Smooth muscle cell (in vitro differentiated cells): ENCODE measurements around the gene SLC45A2. TPM values are rescaled to one million over a fixed set of nuclear protein-coding genes. Genes with fewer than 3 reads are reported as not detected.
"Not testable (repeated sequence)": the region's sequence is repeated elsewhere in the genome, so short reads cannot be mapped to it uniquely, and the experiment has no call there.

Source experiments
- DNase-seq: peaks from one replicate; lab custom pipeline; 2025; ENCODE audit not compliant: unreplicated experiment; lab: John Stamatoyannopoulos, UW
- H2AFZ ChIP-seq: fragments of 200-600 bp; sonication (generic); 2 replicates; pipeline ENCODE4 v1.6.0; 2016; ENCODE audit warnings: antibody characterized with exemption, low read depth, mild to moderate bottlenecking
- H3F3A ChIP-seq: fragments of 200-600 bp; sonication (generic); 2 replicates; pipeline ENCODE4 v1.6.0; 2017; ENCODE audit warnings: antibody characterized with exemption, low read depth
- H3K27ac ChIP-seq: fragments of 200-600 bp; sonication (generic); 2 replicates; pipeline ENCODE4 v1.5.1; 2016; ENCODE audit warnings: low read depth, mild to moderate bottlenecking
- H3K27me3 ChIP-seq: fragments of 200-600 bp; sonication (generic); 2 replicates; pipeline ENCODE4 v1.6.1; 2016; ENCODE audit warnings: low read depth, mild to moderate bottlenecking
- H3K36me3 ChIP-seq: fragments of 200-600 bp; sonication (generic); 2 replicates; pipeline ENCODE4 v1.5.1; 2016; ENCODE audit warnings: low read depth
- H3K4me1 ChIP-seq: fragments of 200-600 bp; sonication (generic); 2 replicates; pipeline ENCODE4 v1.5.1; 2016; ENCODE audit warnings: low read depth
- H3K4me2 ChIP-seq: fragments of 200-600 bp; sonication (generic); 2 replicates; pipeline ENCODE4 v1.6.0; 2016; ENCODE audit warnings: mild to moderate bottlenecking
- H3K4me3 ChIP-seq: fragments of 200-600 bp; sonication (generic); 2 replicates; pipeline ENCODE4 v1.5.1; 2016; ENCODE audit warnings: mild to moderate bottlenecking
- H3K79me2 ChIP-seq: fragments of 200-600 bp; sonication (generic); 2 replicates; pipeline ENCODE4 v1.6.0; 2016; ENCODE audit warnings: low read depth, mild to moderate bottlenecking
- H3K9ac ChIP-seq: fragments of 200-600 bp; sonication (generic); 2 replicates; pipeline ENCODE4 v1.6.0; 2016; ENCODE audit warnings: low read depth
- H3K9me3 ChIP-seq: fragments of 200-600 bp; sonication (generic); replicated peaks from 2 replicates; pipeline ENCODE4 v1.5.1; 2016; ENCODE audit warnings: low read depth
- H4K20me1 ChIP-seq: fragments of 200-600 bp; sonication (generic); 2 replicates; pipeline ENCODE4 v1.6.0; 2016; ENCODE audit warnings: low read depth
- CTCF ChIP-seq: fragments of 200-600 bp; sonication (generic); IDR thresholded peaks from 2 replicates; pipeline ENCODE4 v1.5.1; 2017; ENCODE audit warnings: borderline replicate concordance, mild to moderate bottlenecking, antibody characterized with exemption; ENCODE audit not compliant: insufficient read depth, poor library complexity, severe bottlenecking
- WGBS: methylation state at CpG from one replicate; pipeline ENCODE4 v1.1.7; 2016; ENCODE audit warnings: low lambda C conversion rate; 5-methylcytosine and 5-hydroxymethylcytosine counted together
- polyA plus RNA-seq: library from polyadenylated mRNA; unstranded; fragments of >200 nt; fragmentation: Nextera tagmentation; extraction: Ambion mirVana; gene quantifications from 2 replicates; pipeline ENCODE4 v1.2.1, GENCODE V29; 2016
- total RNA-seq: library from RNA; depleted of rRNA; stranded (reverse); fragments of >200 nt; gene quantifications from 2 replicates; pipeline ENCODE4 v1.2.3, GENCODE V29; 2014

SLC45A2 gene
- total and polyA plus RNA-seq, 2 experiments from 2014 or later = 0.36 to 0.59 TPM

GRCh38 chr5:33958176-33958575 lies 26.3 kb downstream of the SLC45A2 start:
- Histone ChIP-seq H3K36me3 (no peaks in the 10 kb centered on the region), H3K27me3 (no peaks in the 10 kb centered on the region), H3F3A (no peaks in the 10 kb centered on the region), H4K20me1 (no peaks in the 10 kb centered on the region), H3K9ac (no peak overlapping the region), H3K9me3 (no peaks in the 10 kb centered on the region), H3K4me3 (no peak overlapping the region), H3K79me2 (no peaks in the 10 kb centered on the region), H3K27ac (no peak overlapping the region), H2AFZ (no peak overlapping the region), H3K4me2 (no peak overlapping the region), H3K4me1 (no peaks in the 10 kb centered on the region)
- DNase-seq = no peak
- TF ChIP-seq CTCF = no peak
- WGBS = 77% methylated on average over 2 of the region's 2 CpGs

GRCh38 chr5:33957577-33958150 lies 26.8 kb downstream of the SLC45A2 start:
- no peaks in the 10 kb centered on the region for H3K79me2 ChIP-seq
- H2AFZ ChIP-seq = no peak overlapping the region
- no peaks in the 10 kb centered on the region for H3F3A ChIP-seq
- H3K36me3 ChIP-seq = no peaks in the 10 kb centered on the region
- no peak overlapping the region for H3K9ac ChIP-seq
- H3K27me3 ChIP-seq = no peaks in the 10 kb centered on the region
- H4K20me1 ChIP-seq = no peaks in the 10 kb centered on the region
- no peak overlapping the region for H3K4me3 ChIP-seq
- WGBS = 62% methylated on average over 2 of the region's 2 CpGs
- no peaks in the 10 kb centered on the region for H3K9me3 ChIP-seq
- DNase-seq = no peak
- no peak for TF ChIP-seq CTCF
- no peak overlapping the region for H3K27ac ChIP-seq
- no peak overlapping the region for H3K4me2 ChIP-seq
- H3K4me1 ChIP-seq = no peaks in the 10 kb centered on the region

DNA sequence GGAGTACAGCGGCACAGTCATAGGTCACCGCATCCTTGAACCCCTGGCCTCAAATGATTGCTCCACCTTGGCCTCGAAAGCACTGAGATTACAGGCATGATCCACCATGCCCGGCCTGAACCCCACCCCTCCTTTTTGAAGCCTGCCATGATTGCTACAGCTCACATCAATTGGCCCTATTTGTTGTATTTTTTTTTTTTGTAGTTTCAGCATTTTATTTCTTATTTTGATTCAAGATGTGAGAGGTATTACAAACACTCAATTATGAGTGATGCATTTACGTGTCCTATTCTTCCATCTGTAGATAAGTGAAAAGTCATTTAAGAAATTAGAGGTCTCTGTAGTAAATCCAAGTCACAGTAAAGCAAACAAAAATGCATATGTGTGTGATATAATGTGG lies 32.3 kb downstream of the SLC45A2 start:
- not testable (repeated sequence) for H2AFZ ChIP-seq, H3K36me3 ChIP-seq, H3K27ac ChIP-seq, H4K20me1 ChIP-seq, H3K4me2 ChIP-seq, H3K4me1 ChIP-seq, H3F3A ChIP-seq, H3K79me2 ChIP-seq, H3K27me3 ChIP-seq, H3K9me3 ChIP-seq, H3K9ac ChIP-seq, DNase-seq, H3K4me3 ChIP-seq
- WGBS = 76% methylated on average over 5 of the region's 5 CpGs

- WGBS = 83% methylated on average over 12 of the region's 12 CpGs
- Histone ChIP-seq H3K9me3 (no peaks in the 10 kb centered on the region), H3K27ac (no peak overlapping the region), H4K20me1 (no peaks in the 10 kb centered on the region), H3K4me1 (no peaks in the 10 kb centered on the region), H3K27me3 (no peaks in the 10 kb centered on the region), H3K4me3 (no peak overlapping the region), H2AFZ (no peak overlapping the region), H3K9ac (no peak overlapping the region), H3F3A (no peaks in the 10 kb centered on the region), H3K4me2 (no peak overlapping the region), H3K36me3 (no peaks in the 10 kb centered on the region), H3K79me2 (no peaks in the 10 kb centered on the region)
- no peak for TF ChIP-seq CTCF
- DNase-seq = no peak
Measured at GRCh38 chr5:33944543-33945132, 39.9 kb downstream of the SLC45A2 start.
